Peyer's patch (tissue), 4 donors: ENCODE results near the gene DACH1. TPM values are rescaled to one million over a fixed set of nuclear protein-coding genes. Genes with fewer than 3 reads are reported as not detected.
"Not testable (repeated sequence)": the region's sequence is repeated elsewhere in the genome, so short reads cannot be mapped to it uniquely, and the experiment has no call there.

Source experiments
- DNase-seq, 3 donors: peaks; one replicate each; pipeline ENCODE4 v3.0.0-alpha.2; 2017 to 2019
- H3K27ac ChIP-seq, 4 donors: fragments of 200-600 bp; sonication (generic); one replicate each; pipeline ENCODE4 v1.5.1; 2016 to 2019
- H3K27me3 ChIP-seq, 2 donors: fragments of 200-600 bp; sonication (generic); one replicate each; pipeline ENCODE4 v1.5.1; 2019
- H3K36me3 ChIP-seq, 3 donors: fragments of 200-600 bp; sonication (generic); one replicate each; pipeline ENCODE4 v1.5.1; 2016 to 2019
- H3K4me1 ChIP-seq, 4 donors: fragments of 200-600 bp; sonication (generic); one replicate each; pipeline ENCODE4 v1.5.1; 2016 to 2019
- H3K4me3 ChIP-seq, 4 donors: fragments of 200-600 bp; sonication (generic); 1 replicate in 3 of 4; 2 replicates in 1 of 4; pipeline ENCODE4 v1.5.1; 2016 to 2019; ENCODE audit warnings: mild to moderate bottlenecking in 1 of 4
- H3K9me3 ChIP-seq, 4 donors: fragments of 200-600 bp; sonication (generic); one replicate each; pipeline ENCODE4 v1.5.1; 2016 to 2019; ENCODE audit warnings: mild to moderate bottlenecking in 1 of 4
- POLR2A ChIP-seq, 2 donors: fragments of 450-650 bp; IDR thresholded peaks; one replicate each; pipeline ENCODE4 v1.5.1; 2017; ENCODE audit warnings: antibody characterized with exemption in 2 of 2, mild to moderate bottlenecking in 2 of 2, moderate library complexity in 2 of 2
- total RNA-seq, 4 donors: library from RNA; depleted of rRNA; stranded (reverse); fragments of >200 nt; gene quantifications; one replicate each; pipeline ENCODE4 v1.1.0, GENCODE V29; 2016
- TF ChIP-seq, protein P1 (sequence below), 6 experiments: fragments of 450-650 bp in 4 of 6; fragments of 200-600 bp in 2 of 6; sonication (generic) in 1 of 6; IDR thresholded peaks; one replicate each; pipeline ENCODE4 v1.5.1; 2017 to 2019; ENCODE audit warnings: antibody characterized with exemption in 6 of 6, mild to moderate bottlenecking in 3 of 6, moderate library complexity in 1 of 6

DACH1 gene
- total RNA-seq, 4 donors from 2014 or later, result 15.2 to 63.5 (median 24.4) TPM

DNA sequence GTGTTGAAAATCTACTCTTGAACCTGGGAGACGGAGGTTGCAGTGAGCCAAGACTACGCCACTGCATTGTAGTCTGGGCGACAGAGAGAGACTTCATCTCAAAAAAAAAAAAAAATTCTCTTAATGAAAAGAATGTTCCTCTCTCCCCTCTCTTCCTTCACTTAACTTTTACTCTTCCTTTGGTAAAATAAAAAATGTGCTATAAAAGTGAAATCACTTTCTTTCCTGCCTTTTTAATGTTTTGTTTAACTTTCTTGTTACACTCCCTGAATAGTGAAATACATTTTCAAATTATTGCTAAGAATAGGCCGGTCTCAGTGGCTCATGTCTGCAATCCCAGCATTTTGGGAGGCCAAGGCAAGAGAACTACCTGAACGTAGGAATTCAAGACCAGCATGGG, 86.5 kb downstream of the DACH1 start:
- Histone ChIP-seq H3K4me3 (no peak overlapping the region), H3K4me1 (no peaks in the 10 kb centered on the region), H3K36me3 (no peaks in the 10 kb centered on the region), H3K27ac (no peak overlapping the region), H3K9me3 (no peaks in the 10 kb centered on the region), H3K27me3 (no peaks in the 10 kb centered on the region)
- DNase-seq, result no peak
- TF ChIP-seq, protein P1, sequence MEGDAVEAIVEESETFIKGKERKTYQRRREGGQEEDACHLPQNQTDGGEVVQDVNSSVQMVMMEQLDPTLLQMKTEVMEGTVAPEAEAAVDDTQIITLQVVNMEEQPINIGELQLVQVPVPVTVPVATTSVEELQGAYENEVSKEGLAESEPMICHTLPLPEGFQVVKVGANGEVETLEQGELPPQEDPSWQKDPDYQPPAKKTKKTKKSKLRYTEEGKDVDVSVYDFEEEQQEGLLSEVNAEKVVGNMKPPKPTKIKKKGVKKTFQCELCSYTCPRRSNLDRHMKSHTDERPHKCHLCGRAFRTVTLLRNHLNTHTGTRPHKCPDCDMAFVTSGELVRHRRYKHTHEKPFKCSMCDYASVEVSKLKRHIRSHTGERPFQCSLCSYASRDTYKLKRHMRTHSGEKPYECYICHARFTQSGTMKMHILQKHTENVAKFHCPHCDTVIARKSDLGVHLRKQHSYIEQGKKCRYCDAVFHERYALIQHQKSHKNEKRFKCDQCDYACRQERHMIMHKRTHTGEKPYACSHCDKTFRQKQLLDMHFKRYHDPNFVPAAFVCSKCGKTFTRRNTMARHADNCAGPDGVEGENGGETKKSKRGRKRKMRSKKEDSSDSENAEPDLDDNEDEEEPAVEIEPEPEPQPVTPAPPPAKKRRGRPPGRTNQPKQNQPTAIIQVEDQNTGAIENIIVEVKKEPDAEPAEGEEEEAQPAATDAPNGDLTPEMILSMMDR (IDR thresholded peaks at IDR 0.05), result no peak
- TF ChIP-seq POLR2A (IDR thresholded peaks at IDR 0.05), result no peak

DNA sequence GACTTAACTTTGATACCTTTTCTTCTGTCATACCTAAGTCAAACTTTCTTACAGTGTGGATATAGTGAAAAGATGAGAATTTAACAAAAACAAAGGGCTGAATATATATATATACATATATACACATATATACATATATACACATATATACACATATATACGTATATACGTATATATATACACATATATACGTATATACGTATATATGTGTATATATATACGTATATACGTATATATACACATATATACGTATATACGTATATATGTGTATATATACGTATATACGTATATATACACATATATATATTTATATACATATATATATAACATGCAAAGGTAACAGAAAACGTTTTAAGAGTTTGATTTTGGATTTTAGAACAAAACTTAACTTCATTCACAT, 88.0 kb downstream of the DACH1 start:
- H3K27ac ChIP-seq, H3K4me3 ChIP-seq: not testable (repeated sequence)

DNA sequence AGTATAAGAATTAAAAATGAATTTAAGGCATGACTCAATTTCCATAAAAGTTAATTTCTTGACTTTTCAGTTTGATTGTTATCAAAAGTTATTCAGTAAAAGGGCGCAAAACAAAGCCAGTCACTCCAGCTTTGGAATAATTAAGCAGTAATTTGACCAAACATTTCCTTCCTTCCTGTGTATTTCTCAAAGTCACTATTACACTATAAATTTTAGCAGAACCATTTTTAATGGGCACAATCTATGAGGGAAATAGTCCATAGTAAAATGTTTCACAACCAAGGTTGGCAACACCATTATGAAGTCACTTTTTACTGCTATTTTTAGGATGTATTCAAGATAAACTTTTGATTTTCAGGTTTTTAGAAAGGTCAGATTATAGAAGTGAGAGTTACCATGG, 91.0 kb downstream of the DACH1 start:
- H3K9me3 ChIP-seq, result no peaks in the 10 kb centered on the region
- TF ChIP-seq, protein P1 (IDR thresholded peaks at IDR 0.05), result no peak
- TF ChIP-seq POLR2A (IDR thresholded peaks at IDR 0.05), result no peak
- peaks cover 0 to 4% (median 0%) of the 10 kb centered on the region in 4 donors for H3K4me1 ChIP-seq
- H3K36me3 ChIP-seq, result no peaks in the 10 kb centered on the region
- no peak for DNase-seq
- H3K27ac ChIP-seq, result no peak overlapping the region
- no peak overlapping the region for H3K4me3 ChIP-seq
- H3K27me3 ChIP-seq, result no peaks in the 10 kb centered on the region

More for the DNA sequence above, 88.0 kb downstream of the DACH1 start:
- H3K4me1 ChIP-seq, H3K36me3 ChIP-seq, DNase-seq, H3K9me3 ChIP-seq, H3K27me3 ChIP-seq: not testable (repeated sequence)

DNA sequence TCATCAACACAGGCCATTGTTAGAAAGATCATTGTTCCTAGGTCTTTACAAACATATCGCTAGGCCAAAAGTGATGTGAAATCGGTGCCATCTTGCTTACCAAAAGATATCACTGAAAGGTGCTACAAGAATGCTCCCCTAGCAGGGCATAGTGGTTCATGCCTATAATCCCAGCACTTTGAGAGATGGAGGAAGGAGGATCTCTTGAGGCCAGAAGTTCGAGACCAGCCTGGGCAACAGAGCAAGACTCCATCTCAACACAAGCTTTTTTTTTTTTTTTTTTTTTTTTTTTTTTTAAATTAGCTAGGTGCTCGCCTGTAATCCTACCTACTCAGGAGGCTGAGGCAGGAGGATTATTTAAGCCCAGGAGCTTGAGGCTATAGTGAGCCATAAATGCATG, 92.1 kb downstream of the DACH1 start:
- DNase-seq, result no peak
- Histone ChIP-seq H3K4me3 (no peak overlapping the region), H3K36me3 (no peaks in the 10 kb centered on the region), H3K4me1 (peaks cover 0 to 4% (median 0%) of the 10 kb centered on the region in 4 donors), H3K27me3 (no peaks in the 10 kb centered on the region), H3K27ac (no peak overlapping the region), H3K9me3 (no peaks in the 10 kb centered on the region)
- TF ChIP-seq POLR2A (IDR thresholded peaks at IDR 0.05), result no peak
- TF ChIP-seq, protein P1 (IDR thresholded peaks at IDR 0.05), result no peak

DNA sequence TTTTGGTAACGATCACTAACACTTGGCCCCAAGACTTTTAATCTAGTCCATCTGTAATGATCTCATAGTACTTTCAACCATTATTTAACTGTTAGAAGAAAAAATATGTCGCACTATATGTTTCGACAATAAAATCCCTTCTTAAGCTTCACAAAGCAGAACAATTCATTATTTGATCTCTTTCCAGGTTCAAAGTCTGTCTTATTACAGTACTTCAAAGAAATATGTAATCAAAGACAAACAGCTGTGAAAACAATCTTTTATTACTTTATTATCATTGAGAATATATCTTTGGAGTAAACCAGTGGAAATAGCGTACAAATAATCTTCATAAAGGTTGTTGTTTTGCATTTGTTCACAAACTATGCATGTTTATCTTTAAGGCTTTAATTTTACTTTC, 93.5 kb downstream of the DACH1 start:
- H3K27ac ChIP-seq, result no peak overlapping the region
- DNase-seq, result no peak
- H3K36me3 ChIP-seq, result no peaks in the 10 kb centered on the region
- no peak overlapping the region for H3K4me3 ChIP-seq
- H3K4me1 ChIP-seq, result peaks cover 0 to 4% (median 0%) of the 10 kb centered on the region in 4 donors
- H3K27me3 ChIP-seq, result no peaks in the 10 kb centered on the region
- TF ChIP-seq, protein P1 (IDR thresholded peaks at IDR 0.05), result no peak
- TF ChIP-seq POLR2A (IDR thresholded peaks at IDR 0.05), result no peak
- H3K9me3 ChIP-seq, result no peaks in the 10 kb centered on the region

DNA sequence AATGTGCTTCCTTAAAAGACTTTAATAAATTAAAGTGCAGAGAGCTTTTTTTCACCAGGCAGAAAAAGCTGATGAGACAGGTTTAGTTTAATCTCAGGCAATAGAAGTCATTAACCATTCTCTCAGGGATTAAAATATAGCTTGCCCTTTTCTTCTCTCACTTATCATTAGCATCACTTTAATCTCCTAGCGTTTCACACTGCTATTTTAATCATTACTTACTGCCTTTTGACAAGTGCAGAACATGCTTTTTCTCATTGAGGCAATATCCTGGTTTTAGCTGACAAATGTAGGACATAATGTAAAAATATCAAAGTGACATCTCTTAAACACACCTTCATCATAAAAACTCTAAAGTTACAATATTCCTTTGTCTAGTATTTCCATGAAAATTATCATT, 94.6 kb downstream of the DACH1 start:
- Histone ChIP-seq H3K9me3 (no peaks in the 10 kb centered on the region), H3K27ac (no peak overlapping the region), H3K27me3 (no peaks in the 10 kb centered on the region), H3K4me1 (peaks cover 0 to 4% (median 0%) of the 10 kb centered on the region in 4 donors), H3K36me3 (no peaks in the 10 kb centered on the region), H3K4me3 (no peak overlapping the region)
- no peak for DNase-seq
- TF ChIP-seq, protein P1 (IDR thresholded peaks at IDR 0.05), result no peak
- no peak for TF ChIP-seq POLR2A (IDR thresholded peaks at IDR 0.05)
